Activated CD4-positive, alpha-beta T cell treated with anti-CD3 and anti-CD28 coated beads, Interleukin-2, amount 50 U/mL, for 48 hours (primary cell): ENCODE measurements around the gene DDHD1.

ENCODE experiments used
- DNase-seq, 2 experiments: peaks; one replicate each; pipeline ENCODE4 v3.0.0-alpha.2; 2020

Gene DDHD1

GRCh38 chr14:53032161-53032803 lies 120.8 kb downstream of the DDHD1 start:
- no peak for DNase-seq

- no peak for DNase-seq
These were observed 125.6 kb downstream of the DDHD1 start for GRCh38 chr14:53027562-53027961.

GRCh38 chr14:53027041-53027440 lies 126.1 kb downstream of the DDHD1 start:
- DNase-seq: no peak

GRCh38 chr14:53023325-53023724 lies 129.8 kb downstream of the DDHD1 start:
- no peak for DNase-seq

- no peak for DNase-seq
These were observed 130.5 kb downstream of the DDHD1 start for GRCh38 chr14:53022593-53022992.

GRCh38 chr14:53020193-53020932 lies 132.8 kb downstream of the DDHD1 start:
- no peak for DNase-seq

- DNase-seq: no peak
These were observed 133.7 kb downstream of the DDHD1 start for GRCh38 chr14:53019406-53019805.

- no peak for DNase-seq
These were observed 135.3 kb downstream of the DDHD1 start for GRCh38 chr14:53017837-53018236.

GRCh38 chr14:53016919-53017318 lies 136.2 kb downstream of the DDHD1 start:
- no peak for DNase-seq

- DNase-seq: no peak
These were observed 136.6 kb downstream of the DDHD1 start for GRCh38 chr14:53016491-53016890.

GRCh38 chr14:53011053-53011462 lies 142.1 kb downstream of the DDHD1 start:
- DNase-seq: no peak

GRCh38 chr14:53010193-53011040 lies 142.7 kb downstream of the DDHD1 start:
- no peak for DNase-seq

GRCh38 chr14:53006931-53007562 lies 146.1 kb downstream of the DDHD1 start:
- DNase-seq: no peak

GRCh38 chr14:53004976-53005375 lies 148.1 kb downstream of the DDHD1 start:
- DNase-seq: no peak

- DNase-seq: no peak
These were observed 149.3 kb downstream of the DDHD1 start for GRCh38 chr14:53003776-53004175.

- no peak for DNase-seq
These were observed 150.5 kb downstream of the DDHD1 start for GRCh38 chr14:53002576-53002975.

GRCh38 chr14:53001787-53002378 lies 151.2 kb downstream of the DDHD1 start:
- no peak for DNase-seq

- DNase-seq: no peak
These were observed 154.6 kb downstream of the DDHD1 start for GRCh38 chr14:52998376-52999015.

GRCh38 chr14:52996493-52996892 lies 156.6 kb downstream of the DDHD1 start:
- DNase-seq: no peak

GRCh38 chr14:52995998-52996397 lies 157.1 kb downstream of the DDHD1 start:
- no peak for DNase-seq

- no peak for DNase-seq
These were observed 160.8 kb downstream of the DDHD1 start for GRCh38 chr14:52992236-52992870.

- no peak for DNase-seq
These were observed 165.0 kb downstream of the DDHD1 start for GRCh38 chr14:52988139-52988538.
